T-cell (primary cell): ENCODE data around the gene LGR6. TPM values are rescaled to one million over a fixed set of nuclear protein-coding genes. Genes with fewer than 3 reads are reported as not detected.

Experiments
- ATAC-seq, 4 experiments: fragments of 200-7000 bp in 3 of 4; fragments of 150-1000 bp in 1 of 4; cut with Tn5 transposase; replicated peaks in 1 of 4; 1 replicate in 3 of 4; 2 replicates in 1 of 4; pipeline ENCODE4 v1.10.0; 2021; ENCODE audit warnings: moderate library complexity in 3 of 4, mild to moderate bottlenecking in 2 of 4, moderate number of reproducible peaks in 1 of 4
- CTCF ChIA-PET, 2 donors: fragments of 300-600 bp; sonication (Branson Sonifier 250); formaldehyde crosslinking; loops; one replicate each; lab custom pipeline; 2022; ENCODE audit warnings: antibody characterized with exemption in 2 of 2; lab: Charles Lee
- POLR2A ChIA-PET, 2 donors: fragments of 300-600 bp; sonication (Branson Sonifier 250); formaldehyde crosslinking; loops; one replicate each; lab custom pipeline; 2022; ENCODE audit warnings: antibody characterized with exemption in 2 of 2; lab: Charles Lee
- DNase-seq, 35 experiments: peaks; one replicate each; pipeline versions ENCODE4 v3.0.0 to v3.0.0-alpha.2; 2013 to 2023
- H3K27ac ChIP-seq: one replicate; pipeline ENCODE4 v1.5.1; 2013; ENCODE audit warnings: low read length
- H3K27me3 ChIP-seq, 2 experiments: replicated peaks in 1 of 2; 1 replicate in 1 of 2; 2 replicates in 1 of 2; pipeline versions ENCODE4 v1.6.1 to v1.7.0; 2013; ENCODE audit warnings: low read length in 1 of 2, mixed read lengths in 1 of 2; ENCODE audit not compliant: control insufficient read depth in 2 of 2, insufficient read depth in 2 of 2; ENCODE audit errors: extremely low read depth in 1 of 2
- H3K36me3 ChIP-seq, 2 donors: 1 replicate in 1 of 2; 2 replicates in 1 of 2; pipeline versions ENCODE4 v1.6.1 to v1.7.0; 2013; ENCODE audit warnings: low read length in 1 of 2; ENCODE audit not compliant: control insufficient read depth in 2 of 2, insufficient read depth in 1 of 2; ENCODE audit errors: extremely low read depth in 1 of 2
- H3K4me1 ChIP-seq, 2 experiments: 1 replicate in 1 of 2; 2 replicates in 1 of 2; pipeline versions ENCODE4 v1.6.1 to v1.7.0; 2013; ENCODE audit warnings: low read length in 2 of 2, mixed read lengths in 1 of 2; ENCODE audit not compliant: insufficient read depth in 2 of 2, control insufficient read depth in 1 of 2; ENCODE audit errors: extremely low read depth in 1 of 2
- H3K4me3 ChIP-seq, 2 donors: 1 replicate in 1 of 2; 2 replicates in 1 of 2; pipeline versions ENCODE4 v1.5.1 to v1.7.0; 2013; ENCODE audit warnings: mild to moderate bottlenecking in 2 of 2, low read length in 1 of 2, moderate library complexity in 1 of 2; ENCODE audit not compliant: control insufficient read depth in 1 of 2; ENCODE audit errors: extremely low read depth in 1 of 2
- H3K9me3 ChIP-seq: 2 replicates; pipeline ENCODE4 v1.7.0; 2013
- H3K27ac Mint-ChIP-seq, 2 donors: one replicate each; pipeline ENCODE4 v1.8.0; 2020 to 2021; ENCODE audit warnings: mild to moderate bottlenecking in 2 of 2, mixed read lengths in 2 of 2
- H3K27me3 Mint-ChIP-seq, 2 donors: one replicate each; pipeline ENCODE4 v1.8.0; 2021 to 2022; ENCODE audit warnings: mixed read lengths in 2 of 2
- H3K36me3 Mint-ChIP-seq: one replicate; pipeline ENCODE4 v1.8.0; 2021; ENCODE audit warnings: mixed read lengths
- H3K4me1 Mint-ChIP-seq, 3 donors: one replicate each; pipeline ENCODE4 v1.8.0; 2020 to 2022; ENCODE audit warnings: mixed read lengths in 3 of 3, mild to moderate bottlenecking in 1 of 3
- H3K4me3 Mint-ChIP-seq, 3 donors: one replicate each; pipeline ENCODE4 v1.8.0; 2020 to 2022; ENCODE audit warnings: mild to moderate bottlenecking in 3 of 3, mixed read lengths in 3 of 3, moderate library complexity in 3 of 3
- H3K9me3 Mint-ChIP-seq, 3 donors: one replicate each; pipeline ENCODE4 v1.8.0; 2020 to 2022; ENCODE audit warnings: mixed read lengths in 3 of 3
- WGBS: methylation state at CpG from one replicate; pipeline ENCODE4 v1.1.5; 2013; ENCODE audit warnings: missing lambda C conversion rate; ENCODE audit not compliant: insufficient coverage; 5-methylcytosine and 5-hydroxymethylcytosine counted together
- total RNA-seq, 35 experiments: library from RNA in 6 of 35; stranded (reverse) in 6 of 35; fragments of 120-200 nt in 1 of 35; gene quantifications; one replicate each; pipeline versions ENCODE4 v1.2.1 to v1.2.4 and lab custom pipeline; 2013 to 2026

Gene LGR6
- total RNA-seq, 5 donors from 2014 or later (not counting 1 experiment from before 2014, with no cell fraction given): 0.58 to 13.1 (median 1.8) TPM

DNA sequence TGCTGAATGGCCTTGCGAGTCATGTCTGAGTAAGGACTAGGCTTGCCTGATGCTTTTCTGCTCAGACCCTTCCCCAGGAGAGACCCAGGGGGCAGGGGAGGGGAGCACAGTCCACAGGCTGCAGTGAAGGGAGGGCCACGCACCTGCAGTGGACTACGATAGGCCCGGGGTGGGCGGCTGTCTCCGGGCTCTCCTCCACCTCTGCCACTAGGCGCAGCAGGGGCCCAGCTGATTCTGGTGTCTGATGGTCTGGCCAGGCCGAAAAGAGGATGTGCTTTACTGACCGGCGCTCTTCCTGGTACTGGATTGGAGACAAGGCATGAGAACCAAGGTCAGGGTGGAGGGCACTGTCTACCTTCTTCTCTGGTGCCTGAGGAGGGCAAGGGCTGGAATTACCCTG is 41.2 kb upstream of the LGR6 start:
- H3K4me3 Mint-ChIP-seq: no peak overlapping the region
- H3K4me3 ChIP-seq: no peak overlapping the region
- no peaks in the 10 kb centered on the region for H3K27me3 ChIP-seq
- H3K27ac ChIP-seq: no peak overlapping the region
- peak overlapping the region in 1 of 2 donors; percentile 28 for H3K27ac Mint-ChIP-seq
- H3K4me1 ChIP-seq: peaks cover 8 to 34% of the 10 kb centered on the region in 2 experiments
- H3K9me3 ChIP-seq: no peaks in the 10 kb centered on the region
- ChIA-PET CTCF (interaction anchor here in 1 of 2 donors (0.9 kb wide), 1 partner anchor 36 kb away, joined by 3 read pairs; no protein-coding TSS in a partner anchor), POLR2A (interaction anchor here in 1 of 2 donors (0.5 kb wide), 1 partner anchor 710 kb away, joined by 8 read pairs; no protein-coding TSS in a partner anchor)
- no peak for ATAC-seq
- no peak for DNase-seq
- no peaks in the 10 kb centered on the region for H3K27me3 Mint-ChIP-seq
- WGBS: 91% methylated on average over 8 of the region's 10 CpGs
- H3K9me3 Mint-ChIP-seq: no peaks in the 10 kb centered on the region
- H3K36me3 Mint-ChIP-seq: peaks cover 39% of the 10 kb centered on the region
- H3K4me1 Mint-ChIP-seq: peaks cover 27 to 39% (median 33%) of the 10 kb centered on the region in 3 donors
- H3K36me3 ChIP-seq: peaks cover 40 to 96% of the 10 kb centered on the region in 2 donors

DNA sequence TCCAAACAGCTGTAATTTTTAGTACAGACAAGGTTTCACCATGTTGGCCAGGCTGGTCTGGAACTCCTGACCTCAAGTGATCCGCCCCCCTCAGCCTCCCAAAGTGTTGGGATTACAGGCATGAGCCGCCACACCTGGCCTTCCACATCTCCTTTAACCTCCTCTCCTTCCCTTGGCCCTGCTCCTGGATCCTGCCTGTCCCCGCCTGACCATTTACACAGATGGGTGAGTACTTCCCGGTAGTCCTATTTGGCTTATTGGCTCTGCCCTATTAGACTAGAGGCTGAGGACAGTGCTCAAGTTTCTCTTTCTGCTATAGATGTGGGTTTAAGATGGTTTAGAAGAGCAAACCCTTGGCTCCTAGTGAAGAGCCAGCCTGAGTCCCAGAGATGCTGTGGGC is 40.3 kb upstream of the LGR6 start:
- Histone ChIP-seq H3K36me3 (peaks cover 34 to 96% of the 10 kb centered on the region in 2 donors), H3K4me1 (peaks cover 11 to 42% of the 10 kb centered on the region in 2 experiments), H3K27me3 (no peaks in the 10 kb centered on the region), H3K4me3 (no peak overlapping the region), H3K9me3 (no peaks in the 10 kb centered on the region), H3K27ac (no peak overlapping the region)
- Mint-ChIP-seq H3K36me3 (peaks cover 38% of the 10 kb centered on the region), H3K27me3 (no peaks in the 10 kb centered on the region), H3K4me3 (no peak overlapping the region), H3K27ac (peak overlapping the region; percentile 34 to 38), H3K9me3 (no peaks in the 10 kb centered on the region), H3K4me1 (peaks cover 35 to 45% (median 38%) of the 10 kb centered on the region in 3 donors)
- WGBS: 89% methylated on average over 2 of the region's 4 CpGs
- no peak for ATAC-seq
- POLR2A ChIA-PET: no interaction called here
- DNase-seq: no peak
- CTCF ChIA-PET: interaction anchor here in 1 of 2 donors (0.7 kb wide), 1 partner anchor 36 kb away, joined by 4 read pairs; no protein-coding TSS in a partner anchor

DNA sequence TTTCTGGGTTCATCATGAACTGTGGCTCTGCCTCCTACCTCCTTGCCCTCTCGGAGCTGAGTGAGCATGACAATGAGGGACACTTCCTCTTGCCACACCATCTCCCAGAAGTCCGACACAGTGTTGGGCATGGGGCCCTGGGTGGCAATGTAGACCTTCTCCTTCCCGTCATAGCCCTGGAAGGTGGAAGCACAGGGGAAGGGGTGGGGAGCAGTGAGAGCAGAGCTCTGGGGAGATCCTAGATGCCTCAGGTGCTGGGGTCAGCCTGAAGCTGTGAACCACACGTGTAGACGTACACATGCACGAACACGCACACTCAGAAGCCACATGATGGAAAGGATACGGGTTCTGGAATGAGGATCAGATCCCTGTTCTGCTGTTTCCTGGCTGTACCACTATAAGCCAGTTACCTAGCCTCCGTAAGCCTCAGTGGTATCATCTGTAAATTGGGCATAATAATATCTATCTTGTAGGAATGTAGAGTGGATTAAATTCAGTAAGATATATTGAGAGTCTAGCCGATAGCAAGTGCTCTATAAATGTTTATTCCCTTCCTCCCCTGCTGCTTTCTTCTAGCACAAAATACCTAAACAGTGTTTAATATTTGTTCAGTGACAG is 39.3 kb upstream of the LGR6 start:
- ChIA-PET CTCF (interaction anchor here (0.6 to 1.9 kb wide), 18 partner anchors 8 to 565 kb away, joined by 3 to 11 read pairs (median 5); partner anchors contain the start of genes ARL8A (in 1 of the 2) and UBE2T (in 1 of the 2)), POLR2A (interaction anchor here (0.6 to 0.7 kb wide), 2 partner anchors 565 to 886 kb away, joined by 3 to 8 read pairs; no protein-coding TSS in a partner anchor)
- Mint-ChIP-seq H3K27ac (peak overlapping the region; percentile 85 to 89), H3K4me1 (peaks cover 45 to 55% (median 47%) of the 10 kb centered on the region in 3 donors), H3K9me3 (no peaks in the 10 kb centered on the region), H3K36me3 (peaks cover 34% of the 10 kb centered on the region), H3K27me3 (no peaks in the 10 kb centered on the region), H3K4me3 (no peak overlapping the region)
- no peaks in the 10 kb centered on the region for H3K9me3 ChIP-seq
- H3K4me3 ChIP-seq: no peak overlapping the region
- no peak for ATAC-seq
- peaks cover 20 to 52% of the 10 kb centered on the region in 2 experiments for H3K4me1 ChIP-seq
- no peak for DNase-seq
- 100% methylated on average over 5 of the region's 10 CpGs for WGBS
- peaks cover 25 to 89% of the 10 kb centered on the region in 2 donors for H3K36me3 ChIP-seq
- no peaks in the 10 kb centered on the region for H3K27me3 ChIP-seq
- H3K27ac ChIP-seq: peak overlapping the region; percentile 53

DNA sequence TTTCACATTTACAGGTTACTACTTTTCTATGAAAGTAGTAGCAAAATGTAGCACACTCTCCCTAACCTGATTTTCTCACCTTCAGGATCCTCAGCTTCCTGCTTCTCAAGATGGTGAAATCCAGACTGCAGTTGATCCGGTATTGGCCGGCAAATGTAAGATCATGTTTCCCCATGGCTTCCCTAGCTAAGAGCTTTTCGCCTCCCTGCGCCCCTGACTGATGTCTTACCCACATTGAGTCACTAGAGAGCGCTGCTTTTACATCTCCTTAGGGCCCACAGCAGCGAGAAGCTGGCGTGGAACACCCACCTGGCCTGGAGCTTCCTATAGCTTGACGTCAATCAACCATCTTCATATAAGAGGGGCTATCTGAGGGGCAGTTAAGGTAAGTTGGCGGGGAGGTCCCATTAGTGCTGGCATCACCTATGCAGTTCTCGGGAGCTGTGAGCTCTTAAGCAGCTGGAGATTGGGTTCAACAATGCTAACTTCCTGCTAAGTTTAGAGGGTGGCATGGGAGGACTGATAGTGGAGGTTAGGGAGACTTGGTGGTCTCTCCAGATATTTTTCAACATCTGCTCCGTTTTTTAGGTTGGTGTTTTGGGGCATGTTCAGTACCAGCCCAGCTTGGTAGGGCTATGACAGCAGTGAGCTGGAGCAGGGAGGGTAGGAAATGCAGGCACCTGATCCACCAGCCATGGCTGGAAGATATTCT is 38.7 kb upstream of the LGR6 start:
- no peaks in the 10 kb centered on the region for H3K27me3 ChIP-seq
- Mint-ChIP-seq H3K4me1 (peaks cover 50 to 61% (median 54%) of the 10 kb centered on the region in 3 donors), H3K27me3 (no peaks in the 10 kb centered on the region), H3K4me3 (no peak overlapping the region), H3K36me3 (peaks cover 32% of the 10 kb centered on the region), H3K27ac (peak overlapping the region; percentile 85 to 89), H3K9me3 (no peaks in the 10 kb centered on the region)
- peaks cover 20 to 59% of the 10 kb centered on the region in 2 experiments for H3K4me1 ChIP-seq
- ChIA-PET CTCF (interaction anchor here (0.6 to 1.9 kb wide), 22 partner anchors 8 to 565 kb away, joined by 3 to 11 read pairs (median 4); partner anchors contain the start of genes ARL8A (in 1 of the 2) and UBE2T (in 1 of the 2)), POLR2A (interaction anchor here (0.5 to 0.7 kb wide), 3 partner anchors 9 to 885 kb away, joined by 3 read pairs; no protein-coding TSS in a partner anchor)
- ATAC-seq (peak; percentile 59 to 73 (median 68)), DNase-seq (peak in 30 of 35 experiments; percentile 32 to 77 (median 48))
- H3K4me3 ChIP-seq: no peak overlapping the region
- peaks cover 25 to 84% of the 10 kb centered on the region in 2 donors for H3K36me3 ChIP-seq
- peak overlapping the region; percentile 53 for H3K27ac ChIP-seq
- H3K9me3 ChIP-seq: no peaks in the 10 kb centered on the region
- WGBS: 61% methylated on average over 7 of the region's 11 CpGs

DNA sequence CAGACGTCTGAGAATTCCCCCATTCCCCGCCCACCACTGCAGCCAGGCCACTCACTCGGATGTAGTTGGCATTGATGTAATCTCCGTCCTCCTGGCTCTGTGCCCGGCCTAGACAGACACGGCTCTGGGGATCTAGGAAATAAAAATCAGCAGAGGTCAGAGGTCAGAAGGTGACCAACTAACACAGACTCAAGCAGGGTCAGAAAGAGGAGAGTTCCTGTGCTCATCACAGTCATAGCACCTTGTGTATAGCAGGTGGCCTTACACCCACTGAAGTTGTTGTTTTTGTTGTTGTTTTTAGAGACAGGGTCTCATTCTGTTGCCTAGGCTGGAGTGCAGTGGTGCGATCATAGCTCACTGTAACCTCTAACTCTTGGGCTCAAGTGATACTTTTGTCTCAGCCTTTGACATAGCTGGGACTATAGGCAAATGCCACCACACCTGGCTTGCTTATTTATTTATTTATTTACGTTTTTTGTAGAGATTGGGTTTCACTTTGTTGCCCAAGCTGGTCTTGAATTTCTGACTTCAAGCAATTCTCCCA is 38.0 kb upstream of the LGR6 start:
- Mint-ChIP-seq H3K27me3 (no peaks in the 10 kb centered on the region), H3K36me3 (peaks cover 31% of the 10 kb centered on the region), H3K27ac (peak overlapping the region; percentile 85 to 89), H3K4me1 (peaks cover 53 to 65% (median 60%) of the 10 kb centered on the region in 3 donors), H3K9me3 (no peaks in the 10 kb centered on the region), H3K4me3 (peak overlapping the region in 1 of 3 donors; percentile 24)
- WGBS: 68% methylated on average over 5 of the region's 8 CpGs
- DNase-seq (peak in 1 of 35 experiments; percentile 34), ATAC-seq (no peak)
- POLR2A ChIA-PET: interaction anchor here (0.5 to 0.7 kb wide), 3 partner anchors 8 to 186 kb away, joined by 3 to 6 read pairs (median 3); partner anchors contain the start of gene UBE2T (in 1 of the 2)
- CTCF ChIA-PET: interaction anchor here (0.6 to 1.9 kb wide), 20 partner anchors 7 to 564 kb away, joined by 3 to 11 read pairs (median 5); partner anchors contain the start of genes ARL8A (in 1 of the 2) and UBE2T (in 1 of the 2)
- H3K4me1 ChIP-seq: peaks cover 20 to 65% of the 10 kb centered on the region in 2 experiments
- peaks cover 20 to 78% of the 10 kb centered on the region in 2 donors for H3K36me3 ChIP-seq
- H3K9me3 ChIP-seq: no peaks in the 10 kb centered on the region
- peak overlapping the region; percentile 53 for H3K27ac ChIP-seq
- no peak overlapping the region for H3K4me3 ChIP-seq
- H3K27me3 ChIP-seq: no peaks in the 10 kb centered on the region
